Upper lobe of right lung (tissue), 1 donor: ENCODE results near the gene CPNE1. TPM values are rescaled to one million over a fixed set of nuclear protein-coding genes. Genes with fewer than 3 reads are reported as not detected.

ENCODE experiments used
- ATAC-seq: fragments of 200-7000 bp; cut with Tn5 transposase; one replicate; pipeline ENCODE4 v1.9.1; 2020; ENCODE audit warnings: mild to moderate bottlenecking, moderate library complexity
- DNase-seq: peaks from one replicate; pipeline ENCODE4 v3.0.0-alpha.2; 2020
- H3K27ac ChIP-seq: fragments of 200-600 bp; one replicate; pipeline ENCODE4 v1.8.0; 2022
- H3K27me3 ChIP-seq: fragments of 200-600 bp; one replicate; pipeline ENCODE4 v1.8.0; 2022; ENCODE audit warnings: mild to moderate bottlenecking
- H3K36me3 ChIP-seq: fragments of 200-600 bp; one replicate; pipeline ENCODE4 v1.8.0; 2022
- H3K4me1 ChIP-seq: fragments of 200-600 bp; one replicate; pipeline ENCODE4 v1.8.0; 2022
- H3K4me3 ChIP-seq: fragments of 200-600 bp; one replicate; pipeline ENCODE4 v1.8.0; 2022; ENCODE audit warnings: mild to moderate bottlenecking
- H3K9me3 ChIP-seq: fragments of 200-600 bp; one replicate; pipeline ENCODE4 v1.8.0; 2022
- CTCF ChIP-seq: fragments of 200-600 bp; IDR thresholded peaks from one replicate; pipeline ENCODE4 v1.8.0; 2022; ENCODE audit warnings: antibody characterized with exemption
- intact Hi-C: fragments of 100-400 bp; cut with DNase I; formaldehyde crosslinking; loops from one replicate; pipeline ENCODE4 v1.11.0; 2022
- total RNA-seq: library from RNA; stranded (reverse); fragmentation: NEBNext Ultra II Directional; extraction: Animal tissue kit (Norgen Biotek cat#: 25700); gene quantifications from one replicate; pipeline ENCODE4 v1.2.1, GENCODE V29; 2021
- donor health status: DM: no; HTN: yes; CAD: no; lungs with severe emphysema.

CPNE1 gene
- total RNA-seq, 1 donor from 2014 or later = 179 TPM

- intact Hi-C loops = no loop called here
- Histone ChIP-seq H3K4me3 (no peak overlapping the region), H3K27ac (no peak overlapping the region), H3K4me1 (peaks cover 13% of the 10 kb centered on the region), H3K27me3 (peaks cover 15% of the 10 kb centered on the region), H3K36me3 (no peaks in the 10 kb centered on the region), H3K9me3 (no peaks in the 10 kb centered on the region)
- TF ChIP-seq CTCF = peak; percentile 27
- peak; percentile 65 for DNase-seq
- no peak for ATAC-seq
These were observed 60.3 kb downstream of the CPNE1 start for GRCh38 chr20:35604449-35604747.

- H3K4me1 ChIP-seq = peaks cover 13% of the 10 kb centered on the region
- no peak for TF ChIP-seq CTCF
- DNase-seq (peak; percentile 42), ATAC-seq (no peak)
- H3K9me3 ChIP-seq = no peaks in the 10 kb centered on the region
- H3K4me3 ChIP-seq = no peak overlapping the region
- H3K27me3 ChIP-seq = peaks cover 15% of the 10 kb centered on the region
- intact Hi-C loops = no loop called here
- H3K27ac ChIP-seq = no peak overlapping the region
- no peaks in the 10 kb centered on the region for H3K36me3 ChIP-seq
These were observed 60.8 kb downstream of the CPNE1 start for GRCh38 chr20:35603695-35604448.

GRCh38 chr20:35602851-35603495 is 61.7 kb downstream of the CPNE1 start:
- Histone ChIP-seq H3K36me3 (no peaks in the 10 kb centered on the region), H3K9me3 (no peaks in the 10 kb centered on the region), H3K4me1 (peaks cover 13% of the 10 kb centered on the region), H3K4me3 (no peak overlapping the region), H3K27ac (no peak overlapping the region), H3K27me3 (peaks cover 15% of the 10 kb centered on the region)
- TF ChIP-seq CTCF = no peak
- DNase-seq (no peak), ATAC-seq (no peak)
- intact Hi-C loops = no loop called here

GRCh38 chr20:35601990-35602389 is 62.7 kb downstream of the CPNE1 start:
- Histone ChIP-seq H3K4me3 (peak overlapping the region; percentile 48), H3K36me3 (no peaks in the 10 kb centered on the region), H3K27ac (no peak overlapping the region), H3K27me3 (peaks cover 15% of the 10 kb centered on the region), H3K4me1 (peaks cover 13% of the 10 kb centered on the region), H3K9me3 (no peaks in the 10 kb centered on the region)
- DNase-seq (no peak), ATAC-seq (no peak)
- no peak for TF ChIP-seq CTCF
- intact Hi-C loops = no loop called here

GRCh38 chr20:35600993-35601973 is 63.4 kb downstream of the CPNE1 start:
- intact Hi-C loops = no loop called here
- H3K4me3 ChIP-seq = peak overlapping the region; percentile 48
- peaks cover 13% of the 10 kb centered on the region for H3K4me1 ChIP-seq
- no peaks in the 10 kb centered on the region for H3K36me3 ChIP-seq
- H3K9me3 ChIP-seq = no peaks in the 10 kb centered on the region
- H3K27ac ChIP-seq = no peak overlapping the region
- peak; percentile 51 for TF ChIP-seq CTCF
- peaks cover 15% of the 10 kb centered on the region for H3K27me3 ChIP-seq
- ATAC-seq (peak; percentile 90), DNase-seq (peak; percentile 91)
